Measurements from ENCODE around the gene SLC2A4RG. TPM values are rescaled to one million over a fixed set of nuclear protein-coding genes. Genes with fewer than 3 reads are reported as not detected.

The SLC2A4RG gene
- total and polyA plus RNA-seq, 2 donors (not counting 3 experiments of a cell fraction or from before 2014, with no cell fraction given) = 41.7 to 69.4 TPM

DNA sequence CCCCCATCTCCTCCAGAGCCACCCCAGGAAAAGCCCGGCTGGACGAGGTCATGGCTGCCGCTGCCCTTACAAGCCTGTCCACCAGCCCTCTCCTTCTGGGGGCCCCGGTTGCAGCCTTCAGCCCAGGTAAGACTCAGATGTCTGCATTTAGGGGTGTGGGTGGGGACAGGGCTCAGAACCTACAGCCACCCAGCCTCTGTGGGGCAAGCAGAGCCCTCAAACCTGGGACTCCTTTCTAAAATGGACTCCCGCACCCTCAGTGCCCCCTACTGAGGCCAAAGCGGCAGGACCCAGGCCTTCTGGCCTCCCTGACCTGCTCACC lies 1.7 kb downstream of the SLC2A4RG start:
- BruUV-seq (replicated peaks) = no TSS peak
- no peak overlapping the region for H2AFZ ChIP-seq (ENCODE audit: low read depth, low read length)
- peak overlapping the region in 1 of 3 experiments; percentile 72 for H3K4me3 ChIP-seq (replicated peaks in 1 of 3; ENCODE audit: insufficient read depth in 1 of 3, low read depth in 1 of 3, low read length in 3 of 3)
- no peaks in the 10 kb centered on the region for H3K9me1 ChIP-seq (replicated peaks; ENCODE audit: control insufficient read depth, extremely low read depth, insufficient read depth, low read length)
- H3K9ac ChIP-seq (replicated peaks; ENCODE audit: extremely low read depth, insufficient read depth, low read length) = peak overlapping the region; percentile 28
- dilution Hi-C loops (cut with MboI; ENCODE audit: extremely low pct_ligation_motif_present, low sequenced_read_pairs) (no loop called here), intact Hi-C loops (cut with micrococcal nuclease) (loop anchor here (2.0 kb wide), 1 partner anchor 35 kb away; the partner anchor contains the start of gene ARFRP1)
- TF ChIP-seq, protein P1, sequence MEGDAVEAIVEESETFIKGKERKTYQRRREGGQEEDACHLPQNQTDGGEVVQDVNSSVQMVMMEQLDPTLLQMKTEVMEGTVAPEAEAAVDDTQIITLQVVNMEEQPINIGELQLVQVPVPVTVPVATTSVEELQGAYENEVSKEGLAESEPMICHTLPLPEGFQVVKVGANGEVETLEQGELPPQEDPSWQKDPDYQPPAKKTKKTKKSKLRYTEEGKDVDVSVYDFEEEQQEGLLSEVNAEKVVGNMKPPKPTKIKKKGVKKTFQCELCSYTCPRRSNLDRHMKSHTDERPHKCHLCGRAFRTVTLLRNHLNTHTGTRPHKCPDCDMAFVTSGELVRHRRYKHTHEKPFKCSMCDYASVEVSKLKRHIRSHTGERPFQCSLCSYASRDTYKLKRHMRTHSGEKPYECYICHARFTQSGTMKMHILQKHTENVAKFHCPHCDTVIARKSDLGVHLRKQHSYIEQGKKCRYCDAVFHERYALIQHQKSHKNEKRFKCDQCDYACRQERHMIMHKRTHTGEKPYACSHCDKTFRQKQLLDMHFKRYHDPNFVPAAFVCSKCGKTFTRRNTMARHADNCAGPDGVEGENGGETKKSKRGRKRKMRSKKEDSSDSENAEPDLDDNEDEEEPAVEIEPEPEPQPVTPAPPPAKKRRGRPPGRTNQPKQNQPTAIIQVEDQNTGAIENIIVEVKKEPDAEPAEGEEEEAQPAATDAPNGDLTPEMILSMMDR (IDR thresholded peaks at IDR 0.05; ENCODE audit: extremely low read depth in 1 of 2, insufficient read depth in 1 of 2, low read depth in 1 of 2, low read length in 2 of 2) = no peak
- TF ChIP-seq, protein P2, sequence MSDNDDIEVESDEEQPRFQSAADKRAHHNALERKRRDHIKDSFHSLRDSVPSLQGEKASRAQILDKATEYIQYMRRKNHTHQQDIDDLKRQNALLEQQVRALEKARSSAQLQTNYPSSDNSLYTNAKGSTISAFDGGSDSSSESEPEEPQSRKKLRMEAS (IDR thresholded peaks at IDR 0.05; ENCODE audit: insufficient read depth, insufficient read length) = no peak
- TF ChIP-seq POLR2AphosphoS5 (IDR thresholded peaks at IDR 0.05; ENCODE audit: insufficient read depth, low read depth, low read length) = no peak
- TF ChIP-seq JUN (IDR thresholded peaks at IDR 0.05; ENCODE audit: borderline replicate concordance, insufficient read depth, insufficient read length, low read depth) = no peak
- TF ChIP-seq GATA2 (IDR thresholded peaks at IDR 0.05; ENCODE audit: insufficient read depth, insufficient read length, low read depth, low read length) = no peak
- TF ChIP-seq MYC (IDR thresholded peaks at IDR 0.05; ENCODE audit: low read depth, low read length) = no peak
- no peak for TF ChIP-seq FOS (IDR thresholded peaks at IDR 0.05; ENCODE audit: borderline replicate concordance, insufficient read depth, low read length)
- TF ChIP-seq POLR2A (IDR thresholded peaks at IDR 0.05; ENCODE audit: low read depth, low read length) = no peak
- TF ChIP-seq EZH2 (IDR thresholded peaks at IDR 0.05; ENCODE audit: borderline replicate concordance, low read depth, low read length, severe bottlenecking) = no peak
- DNase-seq (ENCODE audit: low read depth, low spot score) (no peak), FAIRE-seq (no peak)
- H3K4me1 ChIP-seq (ENCODE audit: control insufficient read depth, extremely low read depth, insufficient read depth, low read length) = peaks cover 9% of the 10 kb centered on the region
- peak overlapping the region; percentile 76 for H3K4me2 ChIP-seq (ENCODE audit: insufficient read depth, low read length)
- no peaks in the 10 kb centered on the region for H3K79me2 ChIP-seq (ENCODE audit: control insufficient read depth, insufficient read depth, low read length)
- H3K36me3 ChIP-seq (ENCODE audit: control insufficient read depth in 2 of 2, extremely low read depth in 1 of 2, insufficient read depth in 2 of 2, low read length in 2 of 2) = peaks cover 0 to 19% of the 10 kb centered on the region in 2 experiments
- H4K20me1 ChIP-seq (replicated peaks; ENCODE audit: control insufficient read depth, extremely low read depth, insufficient read depth, low read length) = no peaks in the 10 kb centered on the region
- H3K27me3 ChIP-seq (ENCODE audit: control insufficient read depth in 2 of 2, insufficient read depth in 2 of 2, low read length in 2 of 2) = no peaks in the 10 kb centered on the region
- POLR2A ChIA-PET = no interaction called here
- H3K9me3 ChIP-seq (replicated peaks; ENCODE audit: control insufficient read depth, insufficient read depth, low read length) = no peaks in the 10 kb centered on the region
- H3K27ac ChIP-seq (ENCODE audit: insufficient read depth, low read depth, low read length) = no peak overlapping the region
- CTCF ChIA-PET = interaction anchor here (0.8 to 2.0 kb wide), 13 partner anchors 34 to 297 kb away, joined by 3 to 12 read pairs (median 5); partner anchors contain the start of genes ARFRP1, RTEL1, TNFRSF6B and TPD52L2
